CD4-positive, alpha-beta T cell treated with Interferon alpha-2 for 1 hour (primary cell): ENCODE measurements around the gene PPP1R3F.
A peak's percentile ranks its signal among the peaks of the same experiment; 100 is the strongest.

Source experiments
- DNase-seq, 2 donors: peaks; one replicate each; pipeline ENCODE4 v3.0.0-alpha.2; 2020 to 2022

PPP1R3F gene, protein sequence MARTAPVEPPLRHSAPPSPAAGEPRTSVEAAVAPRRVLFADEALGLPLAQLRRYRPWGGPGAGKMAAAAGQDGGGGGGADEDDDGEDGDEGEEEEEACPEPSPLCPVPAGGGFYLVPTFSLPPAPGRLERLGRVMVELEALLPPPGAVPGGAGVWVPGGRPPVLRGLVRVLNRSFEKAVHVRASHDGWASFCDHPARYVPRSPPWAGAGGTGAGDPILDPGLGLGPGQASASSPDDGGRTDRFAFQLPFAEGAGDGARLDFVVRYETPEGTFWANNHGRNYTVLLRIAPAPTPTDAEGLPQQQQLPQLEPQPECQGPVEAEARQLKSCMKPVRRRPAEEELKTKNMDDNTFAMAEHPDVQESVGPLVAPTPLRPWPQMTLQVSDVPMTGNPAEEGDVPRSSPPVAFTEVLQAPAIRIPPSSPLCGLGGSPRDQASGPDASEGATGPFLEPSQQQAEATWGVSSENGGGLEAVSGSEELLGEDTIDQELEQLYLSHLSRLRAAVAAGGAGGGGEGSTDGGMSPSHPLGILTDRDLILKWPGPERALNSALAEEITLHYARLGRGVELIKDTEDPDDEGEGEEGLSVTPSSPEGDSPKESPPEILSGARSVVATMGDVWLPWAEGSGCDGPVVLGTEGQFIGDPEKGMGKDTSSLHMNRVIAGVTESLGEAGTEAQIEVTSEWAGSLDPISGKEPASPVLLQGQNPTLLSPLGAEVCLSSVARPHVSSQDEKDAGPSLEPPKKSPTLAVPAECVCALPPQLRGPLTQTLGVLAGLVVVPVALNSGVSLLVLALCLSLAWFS

DNA sequence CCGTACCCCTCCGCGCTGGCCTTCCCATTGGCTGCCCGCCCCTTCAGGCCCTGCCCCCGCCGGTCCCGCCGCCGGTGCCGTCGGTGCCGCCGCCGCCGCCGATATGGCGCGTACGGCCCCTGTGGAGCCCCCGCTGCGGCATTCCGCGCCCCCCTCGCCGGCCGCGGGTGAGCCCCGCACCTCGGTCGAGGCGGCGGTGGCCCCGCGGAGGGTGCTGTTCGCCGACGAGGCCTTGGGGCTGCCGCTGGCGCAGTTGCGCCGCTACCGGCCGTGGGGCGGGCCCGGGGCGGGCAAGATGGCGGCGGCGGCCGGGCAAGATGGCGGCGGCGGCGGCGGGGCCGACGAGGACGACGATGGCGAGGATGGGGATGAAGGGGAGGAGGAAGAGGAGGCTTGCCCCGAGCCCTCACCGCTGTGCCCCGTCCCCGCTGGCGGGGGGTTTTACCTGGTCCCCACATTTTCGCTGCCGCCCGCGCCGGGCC lies at the start of gene PPP1R3F:
PPP1R3F (plus strand) TSS at position 27 of the 482 bp plus-strand sequence; CDS start at position 104, 77 bp downstream.
- no peak for DNase-seq

DNA sequence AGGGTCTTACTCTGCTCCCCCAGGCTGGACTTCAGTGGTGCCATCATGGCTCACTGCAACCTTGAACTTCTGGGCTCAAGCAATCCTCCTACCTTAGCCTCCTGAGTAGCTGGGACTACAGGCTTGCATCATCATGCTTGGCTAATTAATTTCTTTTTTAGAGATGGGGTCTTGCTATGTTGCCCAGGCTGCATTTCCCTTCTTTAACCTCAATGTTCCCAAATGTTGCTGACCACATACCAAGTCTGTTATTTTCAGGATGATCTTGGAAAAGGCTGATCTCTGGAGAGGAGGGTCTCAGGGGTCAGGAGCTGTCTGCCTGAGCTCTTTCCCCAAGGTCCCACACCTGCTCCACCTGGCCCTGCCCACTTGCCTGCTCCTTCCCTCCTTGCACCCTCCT lies 49.5 kb upstream of the PPP1R3F start:
- DNase-seq, result no peak

DNA sequence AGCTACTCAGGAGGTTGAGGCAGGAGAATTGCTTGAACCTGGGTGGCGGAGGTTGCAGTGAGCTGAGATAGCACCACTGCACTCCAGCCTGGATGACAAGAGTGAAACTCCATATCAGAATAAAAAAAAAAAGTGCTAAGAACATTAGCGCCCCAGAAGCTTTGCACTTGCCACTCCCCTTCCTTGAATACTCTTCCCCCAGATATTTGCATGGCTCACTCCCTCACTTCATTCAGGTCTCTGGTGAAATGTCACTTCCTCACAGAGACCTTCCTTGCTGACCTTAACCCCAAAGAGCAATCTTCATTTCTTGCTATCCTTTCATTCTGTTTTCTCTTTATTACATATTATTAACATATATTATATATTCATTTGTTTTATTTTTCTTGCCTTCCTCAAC lies 47.7 kb upstream of the PPP1R3F start:
- DNase-seq, result no peak

DNA sequence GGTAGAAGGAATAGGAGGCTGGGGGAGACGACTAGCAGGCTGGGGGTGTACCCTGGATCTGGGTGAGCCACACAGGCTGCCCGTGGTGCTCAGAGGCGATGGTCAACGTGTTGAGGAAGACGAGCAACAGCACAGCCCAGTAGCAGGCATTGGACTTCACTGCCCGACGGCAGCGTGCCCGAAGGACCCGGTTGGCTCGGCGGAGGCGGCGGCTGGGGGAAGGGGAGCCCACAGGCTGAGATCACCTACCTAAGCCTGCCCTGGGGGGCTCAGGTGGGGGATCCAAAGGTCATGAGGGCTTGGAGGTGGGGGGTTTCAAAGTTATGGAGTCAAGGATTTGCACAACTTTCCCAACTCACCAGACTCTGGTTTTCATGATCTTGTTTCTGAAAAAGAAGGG lies 43.7 kb upstream of the PPP1R3F start:
- no peak for DNase-seq

DNA sequence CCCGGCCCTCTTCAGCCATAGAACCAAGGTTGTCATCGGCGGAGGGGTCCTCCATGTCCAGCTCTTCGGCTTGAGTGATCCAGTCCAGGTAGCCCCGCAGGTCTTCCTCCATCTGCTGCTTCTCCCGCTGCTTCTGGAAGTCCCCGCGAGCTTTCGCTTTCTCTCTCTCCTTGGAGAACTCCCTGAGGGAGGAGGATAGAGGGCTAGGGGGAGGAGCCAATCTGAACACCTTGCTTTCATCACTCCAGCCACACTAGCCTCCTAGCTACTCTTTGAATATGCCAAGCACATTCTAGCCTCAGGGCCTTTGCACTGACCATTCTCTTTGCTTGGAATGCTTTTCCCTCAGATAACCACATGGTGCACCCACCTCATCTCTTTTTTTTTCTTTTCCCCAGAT lies 42.6 kb upstream of the PPP1R3F start:
- DNase-seq, result no peak

DNA sequence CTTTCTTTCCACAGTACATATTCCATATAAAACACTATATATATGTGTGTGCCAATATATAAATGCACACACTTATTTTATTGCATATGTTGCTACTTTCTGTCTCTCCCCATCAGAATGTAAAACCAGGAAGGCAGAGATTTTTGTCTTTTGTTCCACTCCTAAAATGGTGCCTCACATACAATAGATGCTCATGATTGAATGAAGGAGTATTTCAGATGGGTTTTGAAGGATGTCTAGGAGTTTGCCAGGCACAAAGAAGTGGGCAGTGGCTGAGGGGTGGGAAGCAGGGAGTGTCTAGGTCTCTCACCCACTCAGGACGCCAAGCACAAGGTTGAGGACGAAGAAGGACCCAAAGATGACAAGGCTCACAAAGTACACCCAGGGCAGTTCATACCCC lies 41.9 kb upstream of the PPP1R3F start:
- no peak for DNase-seq

DNA sequence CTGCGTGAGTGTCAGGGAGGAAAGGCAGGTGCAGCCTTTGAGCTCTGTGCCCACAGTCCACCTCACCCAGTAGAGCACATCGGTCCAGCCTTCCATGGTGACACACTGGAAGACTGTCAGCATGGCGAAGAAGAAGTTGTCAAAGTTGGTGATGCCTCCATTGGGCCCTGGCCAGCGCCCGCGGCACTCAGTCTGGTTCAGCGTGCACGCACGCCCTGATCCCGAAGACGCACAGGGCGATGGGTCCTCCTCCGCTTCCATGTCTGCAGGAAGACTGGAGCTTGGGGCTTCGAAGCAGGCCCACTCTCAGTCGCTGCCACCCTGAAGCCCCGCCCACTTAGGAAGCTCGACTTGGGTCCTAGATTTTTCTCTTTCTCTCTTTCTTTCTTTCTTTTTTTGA lies 41.4 kb upstream of the PPP1R3F start:
- DNase-seq, result no peak

DNA sequence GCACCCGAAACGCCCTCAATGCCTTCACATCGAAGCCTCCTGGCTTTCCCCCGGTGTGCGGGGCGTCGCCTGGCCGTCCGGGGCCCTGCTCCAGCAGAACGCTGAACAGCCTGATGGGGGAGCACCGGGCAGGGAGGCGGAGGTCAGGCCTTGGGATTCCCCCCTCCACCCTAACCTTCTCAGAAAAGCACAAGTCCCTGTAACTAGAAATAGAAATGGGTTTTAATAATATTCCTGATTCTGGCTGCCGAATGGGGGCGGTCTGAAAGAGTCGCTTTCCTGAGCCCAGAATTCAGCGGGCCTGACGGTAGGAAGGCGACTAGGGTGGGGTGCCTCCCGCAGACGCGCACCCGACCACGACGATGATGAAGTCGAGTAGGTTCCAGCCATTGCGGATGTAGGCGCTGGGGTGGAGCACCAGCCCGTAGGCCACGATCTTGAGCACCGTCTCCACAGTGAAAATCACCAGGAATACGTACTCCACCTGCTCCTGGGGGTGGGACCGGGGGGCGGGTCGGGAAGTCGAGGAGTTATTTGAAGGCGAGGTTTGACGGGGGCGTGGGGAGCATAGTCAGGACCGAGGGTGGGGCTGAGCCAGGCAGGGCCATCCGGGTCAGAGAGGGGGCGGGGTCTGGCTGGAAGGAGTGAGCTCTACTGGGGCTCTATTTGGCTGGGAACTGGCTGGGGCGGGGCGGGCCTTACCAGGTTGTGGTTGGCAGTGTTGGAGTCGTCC lies 38.9 kb upstream of the PPP1R3F start:
- DNase-seq, result peak; percentile 67 to 70

DNA sequence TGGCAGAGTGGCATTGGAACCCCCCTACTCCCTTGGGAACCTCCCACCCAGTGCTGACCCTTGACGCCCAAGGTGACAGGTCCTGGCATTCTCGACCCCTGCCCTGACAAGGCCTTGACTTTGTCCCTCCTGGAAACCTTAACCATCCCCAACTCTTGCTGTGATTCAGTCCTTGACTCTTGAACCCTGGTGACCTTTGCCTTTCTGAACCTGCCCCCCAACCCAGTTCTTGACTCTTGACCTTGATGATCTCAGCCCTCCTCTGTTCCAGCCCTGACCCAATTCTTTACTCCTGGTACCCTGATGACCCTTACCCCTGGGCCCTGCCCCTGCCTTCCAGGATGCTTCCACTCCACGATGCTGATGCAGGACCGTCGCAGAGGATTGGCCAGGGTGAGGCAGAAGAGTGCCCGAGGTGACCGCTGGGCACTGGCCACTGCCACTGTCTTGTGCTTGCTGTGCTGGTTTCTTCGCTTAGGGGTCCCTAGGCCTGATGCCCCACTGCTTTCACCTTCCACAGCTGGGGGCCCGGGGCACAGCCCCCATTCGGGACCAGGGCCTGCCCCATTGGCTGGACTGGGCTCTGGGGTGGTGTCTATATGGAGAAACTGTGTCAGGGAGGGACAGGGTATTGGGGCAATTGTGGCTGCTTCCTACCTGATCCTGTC lies 38.1 kb upstream of the PPP1R3F start:
- DNase-seq, result no peak

DNA sequence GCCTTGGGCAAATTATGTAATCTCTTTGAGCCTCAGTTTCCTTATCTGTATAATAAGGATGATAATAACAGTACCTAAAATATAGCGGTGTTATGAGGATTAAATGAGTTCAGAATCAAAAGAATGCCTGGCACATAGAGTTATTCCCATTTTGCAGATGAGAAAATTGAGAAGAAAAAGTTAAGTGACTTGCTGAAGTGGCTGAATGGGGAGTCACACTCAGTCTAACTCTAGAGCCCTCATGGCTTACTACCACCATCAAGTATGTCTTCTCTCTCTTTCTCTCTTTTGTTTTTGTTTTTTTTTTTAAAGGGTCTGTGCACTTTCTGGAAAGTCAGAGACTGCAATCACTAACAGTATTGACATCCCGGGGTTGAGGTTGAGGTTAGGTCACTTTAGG lies 37.1 kb upstream of the PPP1R3F start:
- DNase-seq, result no peak

DNA sequence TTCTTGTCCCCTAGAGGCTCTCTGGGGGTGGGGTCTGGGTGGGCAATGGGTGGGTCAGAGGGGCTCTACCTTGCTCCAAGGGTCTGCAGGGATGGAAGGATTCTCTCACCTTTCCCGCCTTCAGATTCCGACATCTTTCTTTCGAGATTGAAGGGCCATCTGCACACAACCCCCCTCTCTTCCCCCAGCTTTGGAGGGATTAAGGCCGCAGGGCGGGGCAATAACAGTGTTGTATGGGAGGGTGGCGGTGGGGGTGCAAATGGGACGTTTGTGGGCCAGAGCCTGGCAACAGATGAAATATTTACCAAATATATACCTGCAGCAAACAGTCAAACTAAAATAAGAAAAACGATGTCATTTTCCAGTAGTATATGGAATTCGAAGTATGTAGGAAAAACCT lies 36.4 kb upstream of the PPP1R3F start, which contains the start of gene CACNA1F:
CACNA1F (minus strand) TSS at position 165 of the 400 bp plus-strand sequence; CDS start at position 134, 31 bp downstream.
- no peak for DNase-seq

DNA sequence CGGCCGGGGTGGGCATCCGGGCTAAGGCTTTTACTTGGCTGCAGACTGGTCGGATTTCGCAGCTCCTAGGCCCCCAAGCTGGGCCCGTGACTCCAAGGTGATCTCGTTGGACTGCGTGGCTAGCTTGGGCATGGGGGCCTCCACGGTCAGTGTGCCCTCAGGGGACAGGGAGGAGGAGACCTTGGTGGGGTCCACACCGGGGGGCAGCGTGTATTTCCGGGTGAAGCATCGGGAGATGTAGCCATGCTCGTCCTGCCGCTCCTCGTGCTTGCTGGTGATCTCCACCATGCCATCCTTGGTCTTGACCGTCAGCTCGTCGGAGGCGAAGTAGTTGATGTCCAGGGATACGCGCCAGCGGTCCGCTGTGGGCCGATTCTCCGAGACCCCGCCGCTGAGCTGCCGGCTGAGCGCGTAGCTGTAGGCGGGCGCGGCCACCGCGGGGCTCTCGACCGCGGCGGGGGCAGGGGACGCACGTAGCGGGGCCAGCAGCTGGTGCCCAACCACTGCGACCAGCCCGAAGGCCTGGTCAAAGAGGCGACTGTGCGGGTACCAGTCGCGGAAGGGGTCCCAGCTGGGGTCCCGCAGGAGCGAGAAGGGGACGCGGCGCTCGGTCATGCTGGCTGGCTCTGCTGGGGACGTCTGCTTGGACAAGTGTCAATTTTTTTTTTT lies 35.6 kb upstream of the PPP1R3F start:
- DNase-seq, result no peak

DNA sequence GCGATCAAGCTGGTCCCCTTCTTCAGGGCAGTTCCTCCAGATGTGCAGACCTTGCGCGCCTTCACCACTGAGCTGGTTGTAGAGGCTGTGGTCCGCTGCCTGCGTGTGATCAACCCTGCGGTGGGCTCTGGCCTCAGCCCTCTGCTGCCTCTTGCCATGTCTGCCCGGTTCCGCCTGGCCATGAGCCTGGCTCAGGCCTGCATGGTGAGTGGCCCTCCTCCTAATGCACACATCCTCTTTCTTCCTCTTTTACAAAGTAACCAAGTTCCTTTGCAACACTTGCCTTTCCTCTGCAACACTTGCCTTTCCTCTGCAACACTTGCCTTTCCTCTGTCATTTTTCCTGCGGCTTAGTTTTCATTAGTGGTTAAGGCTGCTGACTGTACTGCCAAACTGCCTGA lies 32.5 kb upstream of the PPP1R3F start:
- peak in 1 of 2 donors; percentile 15 for DNase-seq

DNA sequence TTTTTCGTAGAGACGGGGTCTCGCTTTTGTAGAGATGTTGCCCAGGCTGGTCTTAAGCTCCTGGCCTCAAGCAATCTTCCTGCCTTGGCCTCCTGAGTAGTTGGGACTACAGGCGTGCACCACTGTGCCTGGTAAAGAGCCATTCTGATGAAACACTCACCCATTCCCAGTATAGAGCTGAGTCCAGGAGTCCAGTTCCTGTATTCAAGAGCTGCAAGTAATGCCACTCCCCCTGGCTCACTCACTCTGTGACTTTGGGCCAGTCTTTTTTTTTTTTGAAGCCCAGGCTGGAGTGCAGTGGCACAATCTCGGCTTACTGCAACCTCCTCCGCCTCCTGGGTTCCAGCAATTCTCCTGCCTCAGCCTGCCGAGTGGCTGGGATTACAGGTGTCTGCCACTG lies 30.9 kb upstream of the PPP1R3F start:
- DNase-seq, result no peak

DNA sequence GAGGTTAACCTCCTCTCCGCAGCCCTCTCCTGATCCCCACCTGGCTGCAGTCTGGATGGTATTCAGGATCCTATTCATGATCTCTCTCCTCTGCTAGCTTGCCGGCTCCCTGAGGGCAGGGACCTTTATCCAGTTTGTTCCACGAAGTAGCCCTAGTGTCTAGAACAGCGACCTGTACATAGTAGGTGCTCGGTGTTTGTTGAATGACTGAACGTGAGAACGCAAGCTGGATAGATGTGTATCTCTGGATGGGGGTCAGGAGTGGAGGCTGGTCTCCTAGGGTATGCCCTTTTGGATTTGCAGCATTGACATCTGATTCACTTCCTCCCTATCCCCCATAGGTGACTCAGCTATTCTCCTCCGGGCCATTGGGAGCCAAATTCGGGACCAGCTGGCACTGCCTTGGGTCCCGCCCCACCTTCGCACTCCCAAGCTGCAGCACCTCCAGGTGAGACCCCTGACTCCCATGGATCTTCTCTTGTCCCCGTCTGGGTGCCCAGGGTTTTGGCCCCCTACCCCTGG lies 27.0 kb upstream of the PPP1R3F start:
- DNase-seq, result no peak

DNA sequence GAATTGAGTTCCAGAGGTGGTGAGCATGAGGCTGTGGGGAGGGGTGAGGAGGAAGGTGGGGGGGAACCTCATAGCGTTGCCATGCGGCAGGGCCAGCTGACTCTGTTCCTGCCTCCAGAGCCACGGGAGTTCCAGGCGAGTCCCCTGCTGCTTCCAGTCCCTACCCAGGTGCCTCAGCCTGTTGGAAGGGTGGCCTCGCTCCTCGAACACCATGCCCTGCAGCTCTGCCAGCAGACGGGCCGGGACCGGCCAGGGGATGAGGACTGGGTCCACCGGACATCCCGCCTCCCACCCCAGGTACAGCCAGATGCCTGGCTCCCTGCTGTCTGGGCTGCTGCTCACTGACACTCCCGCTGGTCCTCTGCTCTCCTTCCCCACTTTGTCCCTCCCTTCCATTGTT lies 26.4 kb upstream of the PPP1R3F start:
- DNase-seq, result no peak

DNA sequence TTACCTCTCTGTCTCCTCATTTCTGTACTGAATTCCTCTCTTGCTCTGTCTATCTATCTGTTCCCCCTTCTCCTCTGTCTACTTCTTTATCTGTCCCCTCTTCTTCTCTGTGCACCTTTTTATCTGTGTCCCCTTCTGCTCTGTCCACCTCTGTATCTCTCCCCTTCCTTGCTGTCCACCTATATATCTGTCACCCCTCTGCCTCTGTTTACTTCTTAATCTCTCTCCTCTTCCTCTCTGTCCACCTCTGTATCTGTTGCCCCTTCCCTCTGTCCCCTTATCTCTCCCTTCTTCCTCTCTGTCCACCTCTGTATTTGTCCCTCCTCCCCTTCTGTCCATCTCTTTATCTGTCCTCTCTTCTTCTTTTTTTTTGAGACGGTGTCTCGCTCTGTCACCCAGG lies 25.4 kb upstream of the PPP1R3F start:
- DNase-seq, result no peak

DNA sequence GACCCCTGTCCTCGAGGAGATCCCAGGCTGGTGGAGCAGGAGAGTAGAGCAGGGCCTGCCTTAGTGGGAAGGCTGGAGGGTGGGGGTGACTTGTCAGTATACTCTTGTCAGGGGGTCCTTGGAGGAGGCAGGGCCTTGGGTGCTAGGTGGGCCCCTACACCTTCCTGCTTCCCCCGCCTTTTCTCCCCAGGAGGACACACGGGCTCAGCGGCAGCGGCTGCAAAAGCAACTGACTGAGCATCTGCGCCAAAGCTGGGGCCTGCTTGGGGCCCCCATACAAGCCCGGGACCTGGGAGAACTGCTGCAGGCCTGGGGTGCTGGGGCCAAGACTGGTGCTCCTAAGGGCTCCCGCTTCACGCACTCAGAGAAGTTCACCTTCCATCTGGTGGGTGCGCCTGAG lies 23.1 kb upstream of the PPP1R3F start:
- no peak for DNase-seq

DNA sequence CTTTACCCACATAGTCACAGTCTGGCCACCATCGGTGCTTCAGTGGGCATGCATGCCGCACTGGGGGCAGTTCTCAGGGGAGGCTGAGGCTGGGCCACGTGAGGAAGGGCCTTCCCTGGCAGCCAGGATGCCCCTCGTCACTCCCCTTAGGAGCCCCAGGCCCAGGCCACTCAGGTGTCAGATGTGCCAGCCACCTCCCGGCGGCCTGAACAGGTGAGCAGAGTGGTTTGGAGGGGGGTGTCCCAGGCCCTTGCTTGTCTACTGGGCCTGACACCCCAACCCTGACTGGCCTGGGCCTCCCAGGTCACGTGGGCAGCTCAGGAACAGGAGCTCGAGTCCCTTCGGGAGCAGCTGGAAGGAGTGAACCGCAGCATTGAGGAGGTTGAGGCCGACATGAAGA lies 22.2 kb upstream of the PPP1R3F start:
- no peak for DNase-seq

DNA sequence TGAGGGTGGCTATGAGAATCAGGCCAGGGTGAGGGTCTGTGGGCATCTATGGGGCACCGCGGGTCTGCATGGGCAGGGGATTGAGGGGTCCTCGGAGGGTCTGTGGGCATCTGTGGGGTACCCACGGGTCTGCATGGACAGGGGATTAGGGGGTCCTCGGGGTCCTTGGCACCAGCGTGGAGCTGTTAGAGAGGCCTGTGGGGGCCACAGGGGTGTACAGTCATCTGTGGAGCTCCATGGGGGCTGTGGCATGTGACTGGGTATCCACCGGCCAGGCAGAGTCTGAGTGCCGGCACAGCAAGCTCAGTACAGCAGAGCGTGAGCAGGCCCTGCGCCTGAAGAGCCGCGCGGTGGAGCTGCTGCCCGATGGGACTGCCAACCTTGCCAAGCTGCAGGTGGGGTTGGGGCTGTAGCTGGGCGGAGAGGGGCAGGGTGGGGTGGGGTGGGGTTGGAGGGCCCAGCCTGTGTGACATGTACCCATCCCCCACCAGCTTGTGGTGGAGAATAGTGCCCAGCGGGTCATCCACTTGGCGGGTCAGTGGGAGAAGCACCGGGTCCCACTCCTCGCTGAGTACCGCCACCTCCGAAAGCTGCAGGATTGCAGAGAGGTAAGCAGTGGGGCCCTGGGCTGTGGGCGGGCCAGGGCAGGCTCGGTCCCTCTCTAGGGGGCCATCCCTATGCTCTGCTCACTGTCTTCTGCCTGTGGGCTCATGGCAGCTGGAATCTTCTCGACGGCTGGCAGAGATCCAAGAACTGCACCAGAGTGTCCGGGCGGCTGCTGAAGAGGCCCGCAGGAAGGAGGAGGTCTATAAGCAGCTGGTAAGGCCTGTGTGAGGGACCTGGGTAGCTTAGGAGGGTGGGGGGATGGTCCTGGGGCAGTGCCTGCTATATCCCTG lies 21.4 kb upstream of the PPP1R3F start:
- no peak for DNase-seq

DNA sequence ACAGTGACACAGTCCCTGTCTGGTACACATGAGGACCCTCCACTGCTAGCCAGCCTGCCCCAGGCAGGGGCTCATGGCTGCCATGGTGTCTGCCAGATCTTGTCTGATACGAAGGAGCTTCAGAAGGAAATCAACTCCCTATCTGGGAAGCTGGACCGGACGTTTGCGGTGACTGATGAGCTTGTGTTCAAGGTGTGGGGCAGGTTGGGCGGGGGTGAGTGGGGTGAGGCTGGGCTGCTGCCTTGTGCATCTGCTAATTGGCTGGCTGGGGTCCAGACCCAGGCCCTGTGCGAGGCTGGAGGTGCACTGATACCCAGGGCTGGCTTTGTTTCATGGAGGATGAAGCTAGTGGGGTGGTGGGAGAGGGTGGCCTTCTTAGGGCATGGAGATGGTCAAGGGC lies 20.5 kb upstream of the PPP1R3F start:
- no peak for DNase-seq
